GM12891 (cell line): Measurements from ENCODE around the gene BEND3.

Experiments
- DNase-seq: peaks from one replicate; pipeline ENCODE4 v3.0.0; 2011; ENCODE audit warnings: low spot score; ENCODE audit not compliant: insufficient read length
- FAIRE-seq: peaks from 2 replicates; lab custom pipeline; 2011; peaks lifted over from hg19 to GRCh38; lab: Jason Lieb, UNC
- PAX5 ChIP-seq: IDR thresholded peaks from 2 replicates; pipeline ENCODE4 v1.6.1; 2011; ENCODE audit warnings: low read length, moderate library complexity, mild to moderate bottlenecking; ENCODE audit not compliant: insufficient read depth, severe bottlenecking
- POLR2A ChIP-seq: IDR thresholded peaks from 2 replicates; pipeline ENCODE4 v1.6.1; 2011; ENCODE audit warnings: low read depth, low read length, control low read depth
- POLR2AphosphoS5 ChIP-seq: IDR thresholded peaks from 2 replicates; pipeline ENCODE4 v1.6.1; 2011; ENCODE audit warnings: low read depth, low read length, control low read depth
- POU2F2 ChIP-seq: IDR thresholded peaks from 2 replicates; pipeline ENCODE4 v1.6.1; 2011; ENCODE audit warnings: low read depth, mild to moderate bottlenecking, control low read depth, low read length, moderate library complexity
- SPI1 ChIP-seq: IDR thresholded peaks from 2 replicates; pipeline ENCODE4 v1.6.1; 2011; ENCODE audit warnings: low read depth, low read length, control low read depth
- TAF1 ChIP-seq: IDR thresholded peaks from 2 replicates; pipeline ENCODE4 v1.6.1; 2011; ENCODE audit warnings: low read depth, low read length, control low read depth

Gene BEND3

DNA sequence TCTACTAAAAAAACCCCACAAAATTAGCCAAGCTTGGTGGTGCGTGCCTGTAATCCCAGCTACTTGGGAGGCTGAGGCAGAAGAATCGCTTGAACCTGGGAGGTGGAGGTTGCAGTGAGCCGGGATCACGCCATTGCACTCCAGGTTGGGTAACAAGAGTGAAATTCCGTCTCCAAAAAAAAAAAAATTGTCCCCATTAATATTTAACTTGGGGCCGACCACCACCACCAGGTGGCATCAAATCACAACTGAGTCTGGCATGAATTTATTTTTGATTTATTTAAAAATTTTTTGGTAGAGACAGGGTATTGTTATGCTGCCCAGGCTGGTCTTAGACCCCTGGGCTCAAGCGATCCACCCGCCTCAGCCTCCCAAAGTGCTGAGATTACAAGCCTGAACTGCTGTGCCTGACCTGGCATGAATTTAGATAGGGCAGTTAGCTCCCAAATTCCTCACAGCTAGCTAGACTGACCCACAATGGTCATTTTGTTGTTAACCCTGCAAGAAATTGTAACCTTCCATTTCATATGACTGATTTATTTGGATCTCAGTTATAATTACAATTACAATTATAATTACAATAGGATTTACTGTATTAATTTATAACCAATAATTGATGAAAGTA is 17.1 kb upstream of the BEND3 start:
- FAIRE-seq (no peak), DNase-seq (no peak)
- no peak for TF ChIP-seq PAX5
- TF ChIP-seq POU2F2 = no peak
- TF ChIP-seq POLR2AphosphoS5 = no peak
- no peak for TF ChIP-seq POLR2A
- no peak for TF ChIP-seq TAF1
- TF ChIP-seq SPI1 = no peak

DNA sequence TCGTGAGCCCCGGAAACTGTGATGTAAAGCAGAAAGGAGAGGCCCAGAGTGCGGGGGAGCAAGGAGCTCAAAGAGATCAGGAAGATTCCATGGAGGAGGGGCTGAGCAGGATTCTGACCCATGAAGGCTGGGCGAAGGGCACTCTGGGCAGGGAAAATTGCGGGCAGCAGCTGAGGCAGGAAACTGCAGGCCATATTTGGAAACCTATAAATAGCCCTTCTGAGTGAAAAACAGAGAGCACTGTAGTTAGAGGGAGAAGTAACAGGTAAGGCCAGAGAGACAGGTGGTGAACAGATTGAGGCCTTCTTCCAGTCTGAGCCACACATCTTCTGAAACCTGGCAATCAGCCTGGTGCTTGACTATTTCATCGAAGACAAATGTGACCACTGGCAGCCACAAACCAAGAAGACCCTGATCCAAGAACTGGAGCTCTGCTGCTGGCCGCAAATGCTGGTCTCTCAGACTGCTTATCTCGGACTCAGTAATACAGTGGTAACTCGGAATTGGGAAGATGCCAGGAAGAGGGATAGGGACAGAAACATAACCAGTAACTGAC is 14.1 kb upstream of the BEND3 start:
- no peak for DNase-seq
- FAIRE-seq = no peak
- TF ChIP-seq POLR2AphosphoS5 (no peak), SPI1 (no peak), PAX5 (no peak), POU2F2 (no peak), TAF1 (no peak), POLR2A (no peak)

DNA sequence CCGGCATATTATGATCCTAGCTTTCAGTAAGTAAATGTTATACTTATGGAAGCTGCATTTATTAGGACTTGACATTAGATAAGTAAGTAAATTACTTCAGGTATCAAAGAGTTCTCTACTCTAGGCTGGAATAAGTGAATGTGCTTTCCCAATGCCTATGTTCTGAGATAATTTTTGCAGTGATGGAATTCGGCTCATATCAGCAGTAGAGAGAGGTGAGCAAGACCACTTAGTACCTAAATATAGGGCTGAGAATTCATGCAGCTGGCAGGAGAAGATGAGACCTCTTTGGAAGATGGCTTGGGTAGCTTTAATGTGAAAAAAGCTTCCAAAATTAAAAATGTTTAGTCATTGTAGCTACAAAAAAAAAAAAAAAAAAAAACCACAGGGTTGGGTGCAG is 13.3 kb upstream of the BEND3 start:
- DNase-seq (no peak), FAIRE-seq (no peak)
- TF ChIP-seq TAF1 (no peak), SPI1 (no peak), POU2F2 (no peak), PAX5 (no peak), POLR2AphosphoS5 (no peak), POLR2A (no peak)

DNA sequence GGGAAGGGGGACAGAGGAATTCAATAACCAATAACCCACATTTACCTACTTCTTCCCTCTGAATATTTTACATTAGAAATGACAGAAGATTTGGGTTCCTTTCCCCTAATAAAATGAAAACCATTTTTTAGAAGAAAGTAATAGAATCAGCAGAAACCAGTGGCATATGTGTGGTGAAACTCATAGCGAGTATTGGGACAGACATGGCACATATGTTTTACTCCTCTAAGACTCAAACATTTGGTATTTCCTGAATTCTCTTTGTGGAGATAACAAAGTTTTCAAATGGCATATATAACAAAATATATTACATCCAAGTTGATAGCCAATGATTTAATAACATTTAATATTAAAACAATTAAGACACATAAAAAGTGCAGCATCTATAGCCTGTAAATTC is 12.9 kb upstream of the BEND3 start:
- TF ChIP-seq POLR2AphosphoS5 = no peak
- no peak for TF ChIP-seq SPI1
- TF ChIP-seq TAF1 = no peak
- TF ChIP-seq POU2F2 = no peak
- DNase-seq (no peak), FAIRE-seq (no peak)

DNA sequence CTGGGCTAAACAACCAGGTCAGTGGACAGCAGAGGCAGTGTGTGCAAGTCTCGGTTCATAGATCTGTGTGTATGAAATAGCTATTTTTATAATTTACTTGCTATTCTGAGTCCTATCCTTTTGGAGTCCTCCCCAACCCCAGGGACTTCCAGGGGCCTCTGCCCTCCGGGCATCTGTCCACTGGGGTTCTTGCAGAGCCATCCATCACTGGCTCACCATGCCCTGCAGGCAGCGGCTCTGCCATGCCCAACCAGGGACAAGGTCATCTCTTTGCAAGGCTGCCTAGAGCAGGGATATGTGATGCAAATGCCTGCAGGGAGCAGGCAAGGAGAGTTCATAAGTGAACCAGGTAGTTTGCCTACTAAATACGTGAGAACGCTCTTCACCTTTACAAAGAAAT is 10.5 kb upstream of the BEND3 start:
- FAIRE-seq = no peak
- no peak for DNase-seq
- no peak for TF ChIP-seq POLR2A
- no peak for TF ChIP-seq PAX5
- no peak for TF ChIP-seq POU2F2
- TF ChIP-seq POLR2AphosphoS5 = no peak
- TF ChIP-seq SPI1 = no peak
- TF ChIP-seq TAF1 = no peak

DNA sequence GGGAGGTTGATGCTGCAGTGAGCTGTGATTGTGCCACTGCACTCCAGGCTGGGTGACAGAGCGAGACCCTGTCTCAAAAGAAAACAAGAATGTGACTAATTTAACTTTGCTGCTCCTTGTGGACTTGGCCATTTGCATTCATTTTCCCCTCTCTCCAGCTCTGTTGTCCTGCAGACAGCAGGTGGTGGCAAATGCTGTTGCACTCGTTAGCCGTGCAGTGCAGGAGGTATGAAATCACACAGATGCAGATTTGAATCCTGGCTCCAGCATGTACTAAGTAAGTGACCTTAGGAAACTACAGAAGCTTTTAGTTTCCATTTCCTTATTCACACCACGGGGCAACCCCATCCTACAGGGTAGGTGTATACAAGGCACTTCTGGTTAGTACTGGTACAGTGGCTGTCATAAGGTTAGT is 9.6 kb upstream of the BEND3 start:
- no peak for DNase-seq
- TF ChIP-seq POU2F2 (peak; percentile 20; the same call in 1 of the 2 replicates), SPI1 (peak; percentile 21; the same call in 1 of the 2 replicates), POLR2AphosphoS5 (no peak)
- FAIRE-seq = peak; percentile 88

DNA sequence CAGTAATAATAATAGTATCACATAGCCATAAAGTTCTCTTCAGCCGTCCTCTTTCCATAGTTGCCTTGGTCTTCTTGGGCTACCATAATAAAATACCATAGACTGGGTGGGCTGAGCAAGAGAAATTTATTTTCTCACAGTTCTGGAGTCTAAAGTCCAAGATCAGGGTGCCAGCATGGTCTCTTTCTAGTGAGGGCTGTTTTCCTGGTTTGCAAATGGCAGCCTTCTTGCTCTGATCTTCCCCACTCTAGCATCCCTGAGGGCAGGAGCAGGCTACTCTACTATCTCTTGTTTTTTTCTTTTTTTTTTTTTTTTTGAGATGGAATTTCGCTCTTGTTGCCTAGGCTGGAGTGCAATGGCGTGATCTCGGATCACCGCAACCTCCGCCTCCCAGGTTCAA is 8.2 kb upstream of the BEND3 start:
- FAIRE-seq (no peak), DNase-seq (no peak)
- TF ChIP-seq TAF1 (no peak), POU2F2 (no peak), POLR2A (no peak), POLR2AphosphoS5 (no peak), SPI1 (no peak), PAX5 (no peak)

DNA sequence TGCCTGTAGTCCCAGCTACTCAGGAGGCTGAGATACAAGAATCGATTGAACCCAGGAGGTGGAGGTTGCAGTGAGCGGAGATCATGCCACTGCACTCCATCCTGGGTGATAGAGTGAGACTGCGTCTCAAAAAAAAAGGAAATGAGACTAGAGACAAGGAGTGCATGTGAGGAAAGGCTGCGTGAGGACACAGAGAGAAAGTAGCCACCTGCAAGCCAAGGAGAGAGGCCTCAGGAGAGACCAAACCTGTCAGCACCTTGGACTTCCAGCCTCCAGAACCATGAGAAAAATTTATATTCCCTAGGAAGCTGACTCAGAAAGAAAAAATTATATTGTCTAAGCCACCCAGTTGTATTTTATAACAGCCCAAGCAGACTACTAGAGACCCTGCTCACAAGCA is 7.4 kb upstream of the BEND3 start:
- FAIRE-seq (no peak), DNase-seq (no peak)
- no peak for TF ChIP-seq PAX5
- no peak for TF ChIP-seq POLR2A
- TF ChIP-seq SPI1 = peak; percentile 82
- no peak for TF ChIP-seq POLR2AphosphoS5
- TF ChIP-seq POU2F2 = no peak
- TF ChIP-seq TAF1 = no peak

DNA sequence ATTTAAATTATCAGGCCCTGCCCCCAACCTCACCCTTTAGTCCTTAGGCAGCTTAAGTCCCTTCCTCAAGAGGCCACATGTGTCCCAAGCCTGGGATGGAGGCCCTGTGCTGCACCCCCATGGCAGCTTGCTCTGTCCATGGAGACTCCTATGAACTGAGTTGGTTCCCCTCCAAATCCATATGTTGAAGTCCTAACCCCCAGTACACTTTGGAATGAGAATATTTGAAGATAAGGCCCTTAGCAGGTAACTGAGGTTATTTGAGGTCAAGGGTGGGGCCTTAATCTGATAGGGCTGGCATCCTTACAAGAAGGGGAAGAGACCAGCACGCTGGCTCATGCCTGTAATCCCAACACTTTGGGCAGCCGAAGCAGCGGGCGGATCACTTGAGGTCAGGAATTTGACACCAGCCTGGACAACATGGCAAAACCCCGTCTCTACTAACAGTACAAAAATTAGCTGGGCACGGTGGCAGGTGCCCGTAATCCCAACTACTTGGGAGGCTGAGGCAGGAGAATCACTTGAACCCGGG is 6.7 kb upstream of the BEND3 start:
- TF ChIP-seq TAF1 (no peak), SPI1 (no peak), POU2F2 (no peak), PAX5 (no peak)
- DNase-seq = no peak
- FAIRE-seq = no peak

DNA sequence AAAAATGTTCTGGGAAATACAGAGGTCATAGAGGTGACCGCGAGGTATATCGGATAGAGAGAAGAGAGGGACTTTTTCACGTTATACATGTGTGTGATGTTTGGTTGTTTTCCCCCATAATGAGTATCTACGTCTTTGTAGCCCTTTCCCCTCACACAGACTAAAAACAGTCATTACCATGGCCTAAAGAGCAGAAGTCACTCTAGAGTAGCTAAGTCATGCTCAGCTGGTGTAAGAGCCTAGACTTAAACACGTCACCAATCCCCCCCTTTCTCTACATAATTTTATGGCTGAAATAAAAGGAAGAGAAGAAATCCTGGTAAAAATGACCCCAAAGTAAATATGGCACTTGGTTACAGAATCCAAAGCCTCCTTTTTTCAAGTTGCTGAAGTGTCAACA is 6.0 kb upstream of the BEND3 start:
- TF ChIP-seq TAF1 (no peak), SPI1 (no peak), POU2F2 (no peak), POLR2A (no peak), POLR2AphosphoS5 (no peak), PAX5 (no peak)
- DNase-seq = no peak
- no peak for FAIRE-seq
